ENCODE measurements around the gene GABRG1.

GABRG1 gene

GRCh38 chr4:45992728-45993127 is 131.1 kb downstream of the GABRG1 start:
- Histone ChIP-seq H3K9ac (ENCODE audit: low read length in 5 of 5) (no peak overlapping the region), H3K9me3 (ENCODE audit: control insufficient read depth in 5 of 5, low read length in 5 of 5) (peaks cover 0 to 5% (median 0%) of the 10 kb centered on the region in 5 donors), H3K27ac (ENCODE audit: low read depth, low read length) (no peak overlapping the region), H3K27me3 (ENCODE audit: control insufficient read depth in 5 of 5, insufficient read depth in 4 of 5, low read length in 5 of 5) (no peaks in the 10 kb centered on the region), H3K4me1 (ENCODE audit: control insufficient read depth in 5 of 5, insufficient read depth in 5 of 5, low read length in 5 of 5) (no peaks in the 10 kb centered on the region), H3K36me3 (ENCODE audit: control insufficient read depth in 5 of 5, insufficient read depth in 5 of 5, low read length in 5 of 5) (no peaks in the 10 kb centered on the region), H3K4me3 (ENCODE audit: low read depth in 1 of 5, low read length in 5 of 5) (no peak overlapping the region)

GRCh38 chr4:45989775-45990174 is 134.1 kb downstream of the GABRG1 start:
- H3K36me3 ChIP-seq (ENCODE audit: control insufficient read depth in 5 of 5, insufficient read depth in 5 of 5, low read length in 5 of 5), result no peaks in the 10 kb centered on the region
- H3K9ac ChIP-seq (ENCODE audit: low read length in 5 of 5), result no peak overlapping the region
- H3K4me3 ChIP-seq (ENCODE audit: low read depth in 1 of 5, low read length in 5 of 5), result no peak overlapping the region
- H3K27ac ChIP-seq (ENCODE audit: low read depth, low read length), result no peak overlapping the region
- peaks cover 0 to 5% (median 0%) of the 10 kb centered on the region in 5 donors for H3K9me3 ChIP-seq (ENCODE audit: control insufficient read depth in 5 of 5, low read length in 5 of 5)
- no peaks in the 10 kb centered on the region for H3K27me3 ChIP-seq (ENCODE audit: control insufficient read depth in 5 of 5, insufficient read depth in 4 of 5, low read length in 5 of 5)
- H3K4me1 ChIP-seq (ENCODE audit: control insufficient read depth in 5 of 5, insufficient read depth in 5 of 5, low read length in 5 of 5), result no peaks in the 10 kb centered on the region

GRCh38 chr4:45987858-45988257 is 136.0 kb downstream of the GABRG1 start:
- H3K9me3 ChIP-seq (ENCODE audit: control insufficient read depth in 5 of 5, low read length in 5 of 5), result peaks cover 0 to 5% (median 0%) of the 10 kb centered on the region in 5 donors

More at GRCh38 chr4:45987858-45988257, 136.0 kb downstream of the GABRG1 start:
- no peaks in the 10 kb centered on the region for H3K36me3 ChIP-seq (ENCODE audit: control insufficient read depth in 5 of 5, insufficient read depth in 5 of 5, low read length in 5 of 5)
- H3K27me3 ChIP-seq (ENCODE audit: control insufficient read depth in 5 of 5, insufficient read depth in 4 of 5, low read length in 5 of 5), result no peaks in the 10 kb centered on the region
- no peak overlapping the region for H3K27ac ChIP-seq (ENCODE audit: low read depth, low read length)
- no peak overlapping the region for H3K4me3 ChIP-seq (ENCODE audit: low read depth in 1 of 5, low read length in 5 of 5)
- no peaks in the 10 kb centered on the region for H3K4me1 ChIP-seq (ENCODE audit: control insufficient read depth in 5 of 5, insufficient read depth in 5 of 5, low read length in 5 of 5)
- no peak overlapping the region for H3K9ac ChIP-seq (ENCODE audit: low read length in 5 of 5)
